KMS-11 (cell line): ENCODE measurements around the gene KRTAP29-1.

Experiments used
- H2AFZ ChIP-seq: fragments of 200-600 bp; sonication (generic); 2 replicates; pipeline ENCODE4 v1.6.1; 2016; ENCODE audit warnings: antibody characterized with exemption, mixed run types, low read depth
- H3K27ac ChIP-seq: fragments of 200-600 bp; sonication (generic); 2 replicates; pipeline ENCODE4 v1.6.1; 2016; ENCODE audit warnings: mild to moderate bottlenecking, mixed run types
- H3K27me3 ChIP-seq: fragments of 200-600 bp; sonication (generic); 2 replicates; pipeline ENCODE4 v1.6.1; 2017; ENCODE audit warnings: mild to moderate bottlenecking, low read depth, mixed run types, moderate library complexity; ENCODE audit not compliant: insufficient read depth
- H3K36me3 ChIP-seq: fragments of 200-600 bp; sonication (generic); 2 replicates; pipeline ENCODE4 v1.6.1; 2017; ENCODE audit warnings: mild to moderate bottlenecking, mixed run types; ENCODE audit not compliant: insufficient read depth
- H3K4me1 ChIP-seq: fragments of 200-600 bp; sonication (generic); 2 replicates; pipeline ENCODE4 v1.6.1; 2016; ENCODE audit warnings: mild to moderate bottlenecking, low read depth, mixed run types; ENCODE audit not compliant: poor library complexity, severe bottlenecking
- H3K4me2 ChIP-seq: fragments of 200-600 bp; sonication (generic); 2 replicates; pipeline ENCODE4 v1.7.0; 2016; ENCODE audit warnings: mild to moderate bottlenecking, mixed run types
- H3K4me3 ChIP-seq: fragments of 200-600 bp; sonication (generic); IDR thresholded peaks from 2 replicates; pipeline ENCODE4 v1.6.1; 2017; ENCODE audit warnings: low read depth, low read length, mixed read lengths; ENCODE audit not compliant: insufficient read depth
- H3K79me2 ChIP-seq: fragments of 200-600 bp; sonication (generic); 2 replicates; pipeline ENCODE4 v1.6.1; 2016; ENCODE audit warnings: low read depth, mixed run types; ENCODE audit not compliant: insufficient read depth
- H3K9ac ChIP-seq: fragments of 200-600 bp; sonication (generic); 2 replicates; pipeline ENCODE4 v1.6.1; 2016; ENCODE audit warnings: mild to moderate bottlenecking, mixed run types
- H4K20me1 ChIP-seq: fragments of 200-600 bp; sonication (generic); 2 replicates; pipeline ENCODE4 v1.6.1; 2016; ENCODE audit warnings: mild to moderate bottlenecking, mixed run types; ENCODE audit not compliant: insufficient read depth
- CTCF ChIP-seq: fragments of 200-600 bp; sonication (generic); conservative IDR thresholded peaks from 2 replicates; pipeline ENCODE4 v1.6.1; 2017; ENCODE audit warnings: low read depth, mild to moderate bottlenecking, antibody characterized with exemption, low read length, moderate library complexity, mixed read lengths

Gene KRTAP29-1

GRCh38 chr17:41304091-41304490 is 1.4 kb upstream of the KRTAP29-1 start:
- Histone ChIP-seq H3K27ac (no peak overlapping the region), H3K79me2 (no peaks in the 10 kb centered on the region), H3K27me3 (no peaks in the 10 kb centered on the region), H3K4me1 (peaks cover 10% of the 10 kb centered on the region), H3K4me3 (no peak overlapping the region), H4K20me1 (no peaks in the 10 kb centered on the region), H2AFZ (no peak overlapping the region), H3K4me2 (no peak overlapping the region), H3K36me3 (no peaks in the 10 kb centered on the region), H3K9ac (no peak overlapping the region)
- TF ChIP-seq CTCF = no peak

GRCh38 chr17:41302981-41303380 is 330 bp upstream of the KRTAP29-1 start:
- H3K9ac ChIP-seq = no peak overlapping the region

GRCh38 chr17:41301204-41301790 is 1.4 kb downstream of the KRTAP29-1 start:
- Histone ChIP-seq H3K36me3 (no peaks in the 10 kb centered on the region), H3K79me2 (no peaks in the 10 kb centered on the region), H3K27me3 (no peaks in the 10 kb centered on the region), H3K4me1 (no peaks in the 10 kb centered on the region), H3K27ac (no peak overlapping the region), H3K9ac (no peak overlapping the region), H3K4me2 (no peak overlapping the region), H2AFZ (no peak overlapping the region), H4K20me1 (no peaks in the 10 kb centered on the region), H3K4me3 (no peak overlapping the region)
- no peak for TF ChIP-seq CTCF

More at GRCh38 chr17:41302981-41303380, 330 bp upstream of the KRTAP29-1 start:
- Histone ChIP-seq H3K4me1 (no peaks in the 10 kb centered on the region), H4K20me1 (no peaks in the 10 kb centered on the region), H3K27me3 (no peaks in the 10 kb centered on the region), H3K36me3 (no peaks in the 10 kb centered on the region), H3K27ac (no peak overlapping the region), H3K79me2 (no peaks in the 10 kb centered on the region), H2AFZ (no peak overlapping the region), H3K4me3 (no peak overlapping the region), H3K4me2 (no peak overlapping the region)
- no peak for TF ChIP-seq CTCF

GRCh38 chr17:41298458-41299135 is 4.1 kb downstream of the KRTAP29-1 start:
- Histone ChIP-seq H3K4me3 (no peak overlapping the region), H3K9ac (no peak overlapping the region), H3K27me3 (no peaks in the 10 kb centered on the region), H2AFZ (no peak overlapping the region), H4K20me1 (no peaks in the 10 kb centered on the region), H3K27ac (no peak overlapping the region), H3K79me2 (no peaks in the 10 kb centered on the region), H3K4me1 (no peaks in the 10 kb centered on the region), H3K36me3 (no peaks in the 10 kb centered on the region), H3K4me2 (no peak overlapping the region)
- no peak for TF ChIP-seq CTCF
